ENCODE data around the gene PPARD. TPM values are rescaled to one million over a fixed set of nuclear protein-coding genes. Genes with fewer than 3 reads are reported as not detected.

Gene PPARD
- total and polyA plus RNA-seq, 2 of the 13 experiments (the other 11 are each of a cell fraction or from before 2014, with no cell fraction given) = 6.1 to 13.3 TPM

GRCh38 chr6:35368038-35368887 lies 25.9 kb downstream of the PPARD start (continued):
- TF ChIP-seq THAP9 (CRISPR knock-in tag; IDR thresholded peaks at IDR 0.05; ENCODE audit: borderline replicate concordance) = no peak
- peak; percentile 84 for TF ChIP-seq HOMEZ (CRISPR knock-in tag; IDR thresholded peaks at IDR 0.05; ENCODE audit: low read depth)
- TF ChIP-seq GATA4 (IDR thresholded peaks at IDR 0.05; ENCODE audit: borderline replicate concordance, low read depth) = 0 out of 2 replicates have a peak, but pooled peaks have one; percentile 67
- no peak for TF ChIP-seq JUND (CRISPR knock-in tag; IDR thresholded peaks at IDR 0.05)
- no peak for TF ChIP-seq HNF4A (CRISPR knock-in tag; IDR thresholded peaks at IDR 0.05)
- TF ChIP-seq HHEX (CRISPR knock-in tag; IDR thresholded peaks at IDR 0.05) = no peak
- no peak for TF ChIP-seq ATF6 (CRISPR knock-in tag; conservative IDR thresholded peaks at IDR 0.05)
- TF ChIP-seq EHMT2 (IDR thresholded peaks at IDR 0.05; ENCODE audit: borderline replicate concordance, low read depth, low read length) = no peak
- no peak for TF ChIP-seq SRSF1 (optimal IDR thresholded peaks at IDR 0.05; ENCODE audit: low read depth, low read length)
- TF ChIP-seq ASH2L (IDR thresholded peaks at IDR 0.05; ENCODE audit: insufficient read length, low read depth, low read length) = peak; percentile 59
- TF ChIP-seq ZBTB25 (CRISPR knock-in tag; IDR thresholded peaks at IDR 0.05) = no peak; the same call in 1 of the 2 replicates
- 0 out of 2 replicates have a peak, but pooled peaks have one; percentile 24 for TF ChIP-seq MIXL1 (CRISPR knock-in tag; IDR thresholded peaks at IDR 0.05)
- TF ChIP-seq REPIN1 (CRISPR knock-in tag; IDR thresholded peaks at IDR 0.05; ENCODE audit: borderline replicate concordance, low read depth) = no peak
- peak; percentile 46; the same call in 1 of the 3 replicates for TF ChIP-seq MXI1 (IDR thresholded peaks at IDR 0.05; ENCODE audit: borderline replicate concordance, low read depth, low read length)
- peak; percentile 22; the same call in 1 of the 2 replicates for TF ChIP-seq ZNF605 (CRISPR knock-in tag; IDR thresholded peaks at IDR 0.05)
- TF ChIP-seq ZNF367 (CRISPR knock-in tag; IDR thresholded peaks at IDR 0.05; ENCODE audit: borderline replicate concordance) = no peak
- TF ChIP-seq SMC3 (IDR thresholded peaks at IDR 0.05; ENCODE audit: low read length) = peak; percentile 24
- TF ChIP-seq ZMYM4 (CRISPR knock-in tag; IDR thresholded peaks at IDR 0.05) = no peak
- peak; percentile 65 for TF ChIP-seq ZGPAT (CRISPR knock-in tag; IDR thresholded peaks at IDR 0.05)
- TF ChIP-seq HDAC1 (CRISPR knock-in tag; IDR thresholded peaks at IDR 0.05) = 0 out of 2 replicates have a peak, but pooled peaks have one; percentile 34
- TF ChIP-seq KAT7 (CRISPR knock-in tag; IDR thresholded peaks at IDR 0.05; ENCODE audit: borderline replicate concordance) = 0 out of 2 replicates have a peak, but pooled peaks have one; percentile 52

Data from HepG2 (cell line).